Breast epithelium (tissue), 4 donors: Measurements from ENCODE around the gene LGALS3BP. TPM values are rescaled to one million over a fixed set of nuclear protein-coding genes. Genes with fewer than 3 reads are reported as not detected.
A peak's percentile ranks its signal among the peaks of the same experiment; 100 is the strongest.

Source experiments
- DNase-seq, 2 donors: peaks; one replicate each; pipeline ENCODE4 v3.0.0-alpha.2; 2019; ENCODE audit warnings: low spot score in 2 of 2
- H3K27ac ChIP-seq, 2 donors: fragments of 200-600 bp; sonication (generic) in 1 of 2; one replicate each; pipeline ENCODE4 v1.5.1; 2016 to 2019; ENCODE audit warnings: mild to moderate bottlenecking in 1 of 2
- H3K27me3 ChIP-seq, 2 donors: fragments of 200-600 bp; sonication (generic) in 1 of 2; one replicate each; pipeline versions ENCODE4 v1.5.1 to v1.6.0; 2017 to 2019; ENCODE audit warnings: control low read depth in 1 of 2, mild to moderate bottlenecking in 1 of 2
- H3K36me3 ChIP-seq: fragments of 200-600 bp; one replicate; pipeline ENCODE4 v1.5.1; 2019
- H3K4me1 ChIP-seq, 2 donors: fragments of 200-600 bp; sonication (generic); one replicate each; pipeline ENCODE4 v1.5.1; 2016 to 2019; ENCODE audit warnings: control low read depth in 1 of 2
- H3K4me3 ChIP-seq, 3 donors: fragments of 200-600 bp; sonication (generic); 1 replicate in 2 of 3; 2 replicates in 1 of 3; pipeline ENCODE4 v1.5.1; 2016 to 2019; ENCODE audit warnings: mild to moderate bottlenecking in 3 of 3, moderate library complexity in 2 of 3
- H3K9me3 ChIP-seq, 2 donors: fragments of 200-600 bp; sonication (generic) in 1 of 2; one replicate each; pipeline ENCODE4 v1.5.1; 2016 to 2019; ENCODE audit warnings: control low read depth in 1 of 2
- POLR2A ChIP-seq: fragments of 450-650 bp; IDR thresholded peaks from one replicate; pipeline ENCODE4 v1.6.1; 2016; ENCODE audit warnings: antibody characterized with exemption, mild to moderate bottlenecking, moderate library complexity
- POLR2AphosphoS5 ChIP-seq, 3 donors: sonication (generic); formaldehyde crosslinking; IDR thresholded peaks; one replicate each; pipeline ENCODE4 v1.6.1; 2017; ENCODE audit warnings: antibody characterized with exemption in 3 of 3
- intact Hi-C: fragments of 100-400 bp; cut with DNase I; formaldehyde crosslinking; loops from one replicate; pipeline ENCODE4 v1.15.1; 2023; ENCODE audit warnings: low total_unique reads
- total RNA-seq, 3 donors: library from RNA; depleted of rRNA; stranded (reverse); fragments of >200 nt; gene quantifications; one replicate each; pipeline ENCODE4 v1.1.0, GENCODE V29; 2016
- TF ChIP-seq, protein P1 (sequence below), 3 donors: fragments of 450-650 bp; IDR thresholded peaks; one replicate each; pipeline ENCODE4 v1.5.1; 2016 to 2017; ENCODE audit warnings: antibody characterized with exemption in 3 of 3, mild to moderate bottlenecking in 3 of 3, moderate library complexity in 3 of 3

Gene LGALS3BP
- total RNA-seq, 3 donors from 2014 or later = 192 to 532 (median 206) TPM

DNA sequence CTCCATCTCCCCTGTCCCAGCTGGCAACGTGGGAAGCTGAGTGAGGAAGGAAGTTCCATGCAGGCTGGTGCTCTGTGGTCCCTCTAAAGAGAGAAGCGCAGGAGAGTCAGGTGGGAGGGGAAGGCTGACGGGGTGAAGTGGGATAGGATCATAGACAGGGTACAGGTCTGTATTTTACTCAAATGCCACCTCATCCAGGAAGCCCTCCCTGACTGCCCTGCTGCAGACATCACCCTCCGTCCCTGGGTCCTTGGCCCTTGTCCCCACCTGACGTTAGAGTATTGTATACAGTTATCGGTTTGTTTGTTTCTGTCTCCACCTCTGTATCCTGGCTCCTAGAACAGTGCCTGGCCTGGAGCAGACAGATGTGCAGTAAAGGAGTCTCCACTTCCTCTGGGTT, 18.2 kb upstream of the LGALS3BP start:
- no peak overlapping the region for H3K27ac ChIP-seq
- TF ChIP-seq POLR2AphosphoS5 (IDR thresholded peaks at IDR 0.05) (no peak), POLR2A (no peak)
- TF ChIP-seq, protein P1, sequence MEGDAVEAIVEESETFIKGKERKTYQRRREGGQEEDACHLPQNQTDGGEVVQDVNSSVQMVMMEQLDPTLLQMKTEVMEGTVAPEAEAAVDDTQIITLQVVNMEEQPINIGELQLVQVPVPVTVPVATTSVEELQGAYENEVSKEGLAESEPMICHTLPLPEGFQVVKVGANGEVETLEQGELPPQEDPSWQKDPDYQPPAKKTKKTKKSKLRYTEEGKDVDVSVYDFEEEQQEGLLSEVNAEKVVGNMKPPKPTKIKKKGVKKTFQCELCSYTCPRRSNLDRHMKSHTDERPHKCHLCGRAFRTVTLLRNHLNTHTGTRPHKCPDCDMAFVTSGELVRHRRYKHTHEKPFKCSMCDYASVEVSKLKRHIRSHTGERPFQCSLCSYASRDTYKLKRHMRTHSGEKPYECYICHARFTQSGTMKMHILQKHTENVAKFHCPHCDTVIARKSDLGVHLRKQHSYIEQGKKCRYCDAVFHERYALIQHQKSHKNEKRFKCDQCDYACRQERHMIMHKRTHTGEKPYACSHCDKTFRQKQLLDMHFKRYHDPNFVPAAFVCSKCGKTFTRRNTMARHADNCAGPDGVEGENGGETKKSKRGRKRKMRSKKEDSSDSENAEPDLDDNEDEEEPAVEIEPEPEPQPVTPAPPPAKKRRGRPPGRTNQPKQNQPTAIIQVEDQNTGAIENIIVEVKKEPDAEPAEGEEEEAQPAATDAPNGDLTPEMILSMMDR (IDR thresholded peaks at IDR 0.05) = no peak
- no peaks in the 10 kb centered on the region for H3K36me3 ChIP-seq
- intact Hi-C loops = no loop called here
- no peak for DNase-seq
- no peak overlapping the region for H3K4me3 ChIP-seq
- no peaks in the 10 kb centered on the region for H3K9me3 ChIP-seq
- H3K27me3 ChIP-seq = no peaks in the 10 kb centered on the region
- H3K4me1 ChIP-seq = peaks cover 0 to 28% of the 10 kb centered on the region in 2 donors

DNA sequence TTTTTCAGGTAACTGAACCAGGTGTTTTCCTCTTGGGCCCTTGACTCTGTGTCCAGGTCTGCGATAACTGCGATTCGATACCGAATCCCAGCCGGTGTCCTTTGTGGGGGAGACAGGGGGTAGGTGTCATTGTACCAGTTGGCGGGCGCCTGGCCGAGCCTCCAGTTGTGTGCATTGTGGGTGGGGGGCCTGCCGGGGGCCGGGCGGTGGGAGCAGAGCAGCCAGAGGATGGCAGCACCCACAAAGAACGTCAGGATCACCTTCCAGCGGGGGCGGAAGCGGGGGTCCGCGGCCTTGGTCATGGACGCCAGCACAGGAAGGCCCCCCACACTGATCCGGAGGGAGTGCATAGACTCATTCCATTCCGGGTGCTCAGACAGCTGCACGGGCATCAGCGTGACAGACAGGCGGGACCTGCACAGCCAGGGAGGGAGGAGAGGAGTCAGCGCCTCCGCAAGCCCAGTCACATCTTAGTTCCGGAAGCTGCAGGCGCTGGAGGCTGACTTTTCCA, 17.6 kb upstream of the LGALS3BP start:
- H3K4me1 ChIP-seq = peaks cover 0 to 28% of the 10 kb centered on the region in 2 donors
- no peak for TF ChIP-seq POLR2AphosphoS5 (IDR thresholded peaks at IDR 0.05)
- TF ChIP-seq POLR2A = no peak
- TF ChIP-seq, protein P1 (IDR thresholded peaks at IDR 0.05) = no peak
- no peaks in the 10 kb centered on the region for H3K27me3 ChIP-seq
- peak in 1 of 2 donors; percentile 51 for DNase-seq
- peak overlapping the region in 1 of 2 donors; percentile 77 for H3K27ac ChIP-seq
- no peak overlapping the region for H3K4me3 ChIP-seq
- intact Hi-C loops = no loop called here
- no peaks in the 10 kb centered on the region for H3K36me3 ChIP-seq
- H3K9me3 ChIP-seq = no peaks in the 10 kb centered on the region

DNA sequence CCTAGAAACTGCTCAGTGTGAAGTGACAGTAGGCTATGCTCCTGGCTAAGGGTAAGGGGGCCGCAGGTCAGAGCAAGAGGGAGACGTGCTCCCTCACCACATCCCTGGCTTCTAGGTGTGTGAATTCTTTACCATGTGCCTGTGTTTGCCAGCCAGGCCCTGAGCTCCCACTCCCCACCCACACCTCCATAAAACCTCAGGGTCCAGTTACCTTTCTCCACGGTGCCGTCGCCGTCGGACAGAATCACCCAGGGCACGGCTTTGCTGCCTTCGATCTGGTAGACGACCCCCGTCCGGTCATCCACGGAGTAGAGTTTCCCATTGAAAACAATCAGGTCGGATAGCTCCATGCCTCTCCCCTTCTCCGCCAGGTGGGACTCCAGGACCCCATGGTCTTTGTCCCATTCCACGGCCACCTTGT, 17.1 kb upstream of the LGALS3BP start:
- H3K27ac ChIP-seq = peak overlapping the region; percentile 69 to 77
- H3K27me3 ChIP-seq = no peaks in the 10 kb centered on the region
- H3K9me3 ChIP-seq = no peaks in the 10 kb centered on the region
- TF ChIP-seq, protein P1 (IDR thresholded peaks at IDR 0.05) = no peak
- TF ChIP-seq POLR2A (no peak), POLR2AphosphoS5 (IDR thresholded peaks at IDR 0.05) (no peak)
- intact Hi-C loops = no loop called here
- DNase-seq = no peak
- no peaks in the 10 kb centered on the region for H3K36me3 ChIP-seq
- no peak overlapping the region for H3K4me3 ChIP-seq
- peaks cover 0 to 28% of the 10 kb centered on the region in 2 donors for H3K4me1 ChIP-seq

DNA sequence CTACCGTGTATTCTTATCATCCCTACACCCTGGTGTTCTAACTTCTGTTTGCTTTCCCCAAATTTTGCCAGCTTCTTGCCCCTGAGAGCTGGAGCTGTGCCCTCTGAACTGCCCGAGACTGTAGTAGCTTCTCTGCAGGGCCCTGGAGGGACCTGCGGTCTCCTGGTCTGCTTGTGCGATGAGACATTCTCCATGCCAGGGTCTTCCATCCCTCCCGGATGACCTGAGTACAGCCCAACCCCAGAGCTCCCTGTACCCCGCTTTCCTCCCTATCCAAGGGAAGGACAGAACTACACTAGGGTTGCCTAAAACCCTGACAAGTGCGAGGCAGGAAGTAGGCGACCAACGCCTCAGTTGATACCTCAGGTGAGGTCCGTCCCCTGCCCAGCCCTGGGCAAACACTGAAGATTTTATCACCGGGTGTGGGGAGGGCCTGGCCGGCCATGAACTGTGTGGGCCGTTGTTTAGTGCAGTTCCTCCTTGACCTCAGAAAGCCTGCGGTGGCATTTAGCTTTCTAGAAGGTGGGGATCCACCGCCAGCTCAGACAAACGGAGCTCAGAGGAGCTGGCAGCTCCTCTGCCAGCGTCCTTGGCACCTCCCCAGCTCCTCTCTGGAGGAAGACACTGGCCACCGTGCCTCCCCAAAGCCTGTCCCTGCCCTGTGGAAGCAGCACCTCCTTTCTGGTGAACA, 16.2 kb upstream of the LGALS3BP start:
- peak overlapping the region; percentile 69 to 77 for H3K27ac ChIP-seq

More for the DNA sequence above, 16.2 kb upstream of the LGALS3BP start:
- Histone ChIP-seq H3K36me3 (no peaks in the 10 kb centered on the region), H3K27me3 (no peaks in the 10 kb centered on the region), H3K4me3 (no peak overlapping the region), H3K4me1 (peaks cover 0 to 28% of the 10 kb centered on the region in 2 donors), H3K9me3 (no peaks in the 10 kb centered on the region)
- intact Hi-C loops = no loop called here
- TF ChIP-seq POLR2AphosphoS5 (IDR thresholded peaks at IDR 0.05) (no peak), POLR2A (no peak)
- TF ChIP-seq, protein P1 (IDR thresholded peaks at IDR 0.05) = no peak
- peak; percentile 75 to 76 for DNase-seq
